ENCODE measurements around the gene ATXN10. TPM values are rescaled to one million over a fixed set of nuclear protein-coding genes. Genes with fewer than 3 reads are reported as not detected.
"Not testable (repeated sequence)": the region's sequence is repeated elsewhere in the genome, so short reads cannot be mapped to it uniquely, and the experiment has no call there.

Gene ATXN10
- total RNA-seq, 1 donor from 2014 or later, result 106 TPM

DNA sequence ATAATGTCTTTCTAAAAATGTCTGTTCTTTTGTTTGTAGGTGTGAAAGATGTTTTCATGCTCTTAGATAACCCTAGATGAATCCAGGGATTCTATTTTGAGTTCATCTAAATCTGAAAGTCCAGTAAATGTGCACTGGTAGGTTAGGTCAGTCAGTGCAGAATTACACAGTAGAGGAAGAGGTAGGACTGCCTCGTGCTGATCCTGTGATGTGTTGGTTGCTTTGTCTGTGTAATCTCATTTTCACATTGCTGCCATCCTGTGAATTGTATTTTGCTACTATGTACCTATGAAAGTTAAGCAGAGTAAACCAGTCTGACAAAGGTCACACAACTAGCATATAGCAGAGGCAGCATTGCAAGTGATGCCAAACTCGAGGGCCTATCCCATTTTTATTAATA, 36.5 kb downstream of the ATXN10 start:
- ATAC-seq (no peak), DNase-seq (no peak)
- peaks cover 58% of the 10 kb centered on the region for H3K36me3 ChIP-seq
- no peaks in the 10 kb centered on the region for H3K27me3 ChIP-seq (ENCODE audit: low read depth)
- H3K4me1 ChIP-seq, result peaks cover 11% of the 10 kb centered on the region
- H3K9me3 ChIP-seq, result no peaks in the 10 kb centered on the region
- TF ChIP-seq, protein P1, sequence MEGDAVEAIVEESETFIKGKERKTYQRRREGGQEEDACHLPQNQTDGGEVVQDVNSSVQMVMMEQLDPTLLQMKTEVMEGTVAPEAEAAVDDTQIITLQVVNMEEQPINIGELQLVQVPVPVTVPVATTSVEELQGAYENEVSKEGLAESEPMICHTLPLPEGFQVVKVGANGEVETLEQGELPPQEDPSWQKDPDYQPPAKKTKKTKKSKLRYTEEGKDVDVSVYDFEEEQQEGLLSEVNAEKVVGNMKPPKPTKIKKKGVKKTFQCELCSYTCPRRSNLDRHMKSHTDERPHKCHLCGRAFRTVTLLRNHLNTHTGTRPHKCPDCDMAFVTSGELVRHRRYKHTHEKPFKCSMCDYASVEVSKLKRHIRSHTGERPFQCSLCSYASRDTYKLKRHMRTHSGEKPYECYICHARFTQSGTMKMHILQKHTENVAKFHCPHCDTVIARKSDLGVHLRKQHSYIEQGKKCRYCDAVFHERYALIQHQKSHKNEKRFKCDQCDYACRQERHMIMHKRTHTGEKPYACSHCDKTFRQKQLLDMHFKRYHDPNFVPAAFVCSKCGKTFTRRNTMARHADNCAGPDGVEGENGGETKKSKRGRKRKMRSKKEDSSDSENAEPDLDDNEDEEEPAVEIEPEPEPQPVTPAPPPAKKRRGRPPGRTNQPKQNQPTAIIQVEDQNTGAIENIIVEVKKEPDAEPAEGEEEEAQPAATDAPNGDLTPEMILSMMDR (IDR thresholded peaks at IDR 0.05), result no peak
- intact Hi-C loops (cut with DNase I), result no loop called here
- no peak overlapping the region for H3K4me3 ChIP-seq
- H3K27ac ChIP-seq, result no peak overlapping the region

DNA sequence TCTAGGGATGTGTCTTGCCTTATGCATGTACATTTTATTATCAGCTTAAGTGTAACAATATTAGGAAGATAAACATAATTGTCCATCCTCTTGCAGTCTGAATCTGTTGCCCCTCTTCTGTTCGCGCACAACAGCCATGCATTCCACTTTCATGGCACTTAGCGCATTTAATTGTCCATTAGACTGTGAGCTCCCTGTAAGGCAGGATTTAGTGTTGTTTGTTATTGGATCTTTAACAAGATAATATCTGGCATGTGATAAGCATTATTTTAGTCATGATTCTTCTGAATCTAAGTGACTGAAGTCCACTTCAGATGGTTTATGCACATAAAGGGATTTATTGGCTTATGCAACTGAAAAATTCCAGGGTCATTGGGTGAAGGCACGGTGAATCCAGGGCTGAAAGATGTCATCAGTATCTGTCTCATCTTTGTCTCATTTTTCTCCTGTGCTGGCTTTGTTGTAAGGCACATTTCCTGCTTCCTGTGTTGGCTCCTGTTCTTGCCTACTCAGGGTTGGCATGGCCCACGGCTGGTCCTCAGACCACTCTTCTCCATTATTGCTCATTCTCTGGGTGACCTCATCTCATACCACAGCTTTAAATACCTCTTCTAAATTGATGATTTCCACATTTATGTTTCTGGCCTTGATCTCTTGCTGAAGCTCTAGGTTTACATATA, 37.6 kb downstream of the ATXN10 start:
- TF ChIP-seq, protein P1 (IDR thresholded peaks at IDR 0.05), result no peak

DNA sequence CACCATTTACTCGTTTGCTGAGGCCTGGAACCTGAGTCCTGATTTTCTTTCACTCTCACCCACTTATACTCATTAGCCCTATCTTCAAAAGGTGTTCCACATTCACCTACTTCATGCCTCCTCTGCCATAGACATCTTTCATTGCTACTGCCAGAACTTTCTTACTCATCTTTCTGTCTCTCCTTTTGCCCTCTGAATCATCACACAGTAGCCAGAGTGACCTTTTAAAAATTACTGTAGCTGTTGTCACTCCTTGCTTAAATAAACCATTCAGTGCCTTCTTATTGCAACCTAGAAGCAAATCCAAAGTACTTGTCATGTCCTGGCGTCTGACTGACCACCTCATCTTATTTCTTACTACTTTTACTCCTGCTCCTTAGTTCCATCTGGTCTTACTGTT, 38.2 kb downstream of the ATXN10 start:
- no peak for ATAC-seq
- H3K4me1 ChIP-seq, result peaks cover 11% of the 10 kb centered on the region

More for the DNA sequence above, 37.6 kb downstream of the ATXN10 start:
- Histone ChIP-seq H3K27ac (no peak overlapping the region), H3K36me3 (peaks cover 48% of the 10 kb centered on the region), H3K4me1 (peaks cover 11% of the 10 kb centered on the region), H3K9me3 (no peaks in the 10 kb centered on the region), H3K27me3 (ENCODE audit: low read depth) (no peaks in the 10 kb centered on the region), H3K4me3 (no peak overlapping the region)
- intact Hi-C loops (cut with DNase I), result no loop called here
- DNase-seq (no peak), ATAC-seq (no peak)

DNA sequence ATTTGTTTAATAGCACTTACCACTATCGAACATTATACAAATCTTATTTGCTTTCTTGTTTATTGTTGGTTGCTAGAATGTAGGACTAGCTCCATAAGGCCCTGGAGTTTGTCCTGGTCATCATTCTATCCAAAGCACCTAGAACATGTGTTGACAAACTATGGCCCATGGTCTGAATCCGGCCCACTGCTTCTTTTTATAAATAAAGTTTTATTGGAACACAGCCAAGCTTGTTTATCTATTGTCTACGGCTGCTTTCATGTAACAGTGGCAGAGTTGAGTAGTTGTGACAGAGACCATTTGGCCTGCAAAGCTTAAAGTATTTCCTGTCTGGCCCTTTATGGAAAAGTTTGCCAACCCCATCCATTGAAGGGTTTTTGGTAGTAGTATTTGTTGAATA, 38.8 kb downstream of the ATXN10 start:
- Histone ChIP-seq H3K27me3 (ENCODE audit: low read depth) (no peaks in the 10 kb centered on the region), H3K4me1 (peaks cover 11% of the 10 kb centered on the region), H3K4me3 (no peak overlapping the region), H3K27ac (no peak overlapping the region), H3K36me3 (peaks cover 50% of the 10 kb centered on the region), H3K9me3 (no peaks in the 10 kb centered on the region)
- intact Hi-C loops (cut with DNase I), result no loop called here
- DNase-seq (no peak), ATAC-seq (no peak)
- TF ChIP-seq, protein P1 (IDR thresholded peaks at IDR 0.05), result no peak

More for the DNA sequence above, 38.2 kb downstream of the ATXN10 start:
- H3K27ac ChIP-seq, result no peak overlapping the region
- no peaks in the 10 kb centered on the region for H3K27me3 ChIP-seq (ENCODE audit: low read depth)
- H3K36me3 ChIP-seq, result peaks cover 45% of the 10 kb centered on the region
- H3K4me3 ChIP-seq, result no peak overlapping the region
- intact Hi-C loops (cut with DNase I), result no loop called here
- no peaks in the 10 kb centered on the region for H3K9me3 ChIP-seq
- no peak for DNase-seq
- TF ChIP-seq, protein P1 (IDR thresholded peaks at IDR 0.05), result no peak

DNA sequence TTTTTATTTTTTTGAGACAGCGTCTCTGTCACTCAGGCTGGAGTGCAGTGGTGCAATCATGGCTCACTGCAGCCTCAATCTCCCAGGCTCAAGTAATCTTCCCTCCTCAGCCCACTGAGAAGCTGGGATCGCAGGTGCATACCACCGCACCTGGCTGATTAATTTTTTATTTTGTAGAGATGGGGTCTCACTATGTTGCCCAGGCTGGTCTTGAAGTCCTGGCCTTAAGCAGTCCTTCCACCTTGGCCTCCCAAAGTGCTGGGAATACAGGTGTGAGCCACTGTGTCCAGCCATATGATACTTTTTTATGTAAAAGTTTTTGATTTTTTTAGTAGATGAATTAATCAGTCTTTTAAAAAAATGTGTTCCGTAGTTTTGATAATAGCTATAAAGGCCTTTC, 42.8 kb downstream of the ATXN10 start:
- H3K27me3 ChIP-seq (ENCODE audit: low read depth); ATAC-seq; H3K4me1 ChIP-seq; H3K4me3 ChIP-seq; H3K9me3 ChIP-seq; H3K27ac ChIP-seq; intact Hi-C loops (cut with DNase I); DNase-seq: not testable (repeated sequence)
- peaks cover 45% of the 10 kb centered on the region for H3K36me3 ChIP-seq

DNA sequence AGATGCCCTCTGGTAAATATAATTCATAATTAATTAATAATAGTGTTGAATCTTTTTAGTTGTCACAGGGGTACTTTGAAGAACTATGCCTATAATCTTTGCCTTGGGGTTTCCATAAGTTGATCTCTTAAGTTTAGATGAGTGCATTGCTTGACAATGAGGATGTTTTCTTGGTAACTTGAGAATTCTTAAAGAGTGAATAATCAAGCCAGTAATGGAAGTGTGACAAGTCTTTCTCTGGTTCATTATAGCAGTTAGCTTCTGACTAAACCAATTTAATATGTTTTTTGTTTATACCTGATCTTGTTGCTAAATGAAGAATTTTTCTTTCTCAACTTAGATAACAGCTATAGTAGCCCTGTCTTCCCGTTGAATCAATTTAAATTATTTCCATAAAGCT, 46.2 kb downstream of the ATXN10 start:
- Histone ChIP-seq H3K9me3 (no peaks in the 10 kb centered on the region), H3K36me3 (peaks cover 58% of the 10 kb centered on the region), H3K4me3 (no peak overlapping the region), H3K27ac (no peak overlapping the region), H3K27me3 (ENCODE audit: low read depth) (no peaks in the 10 kb centered on the region), H3K4me1 (no peaks in the 10 kb centered on the region)
- ATAC-seq (no peak), DNase-seq (no peak)
- TF ChIP-seq, protein P1 (IDR thresholded peaks at IDR 0.05), result no peak
- intact Hi-C loops (cut with DNase I), result no loop called here

Measured in lower lobe of right lung (tissue), 2 donors.